COLO668 (cell line): ENCODE results near the gene MYL7.
"Not testable (repeated sequence)": the region's sequence is repeated elsewhere in the genome, so short reads cannot be mapped to it uniquely, and the experiment has no call there.

ENCODE experiments used
- DNase-seq: peaks from one replicate; lab custom pipeline; 2025; ENCODE audit not compliant: unreplicated experiment; lab: John Stamatoyannopoulos, UW

MYL7 gene, protein sequence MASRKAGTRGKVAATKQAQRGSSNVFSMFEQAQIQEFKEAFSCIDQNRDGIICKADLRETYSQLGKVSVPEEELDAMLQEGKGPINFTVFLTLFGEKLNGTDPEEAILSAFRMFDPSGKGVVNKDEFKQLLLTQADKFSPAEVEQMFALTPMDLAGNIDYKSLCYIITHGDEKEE

DNA sequence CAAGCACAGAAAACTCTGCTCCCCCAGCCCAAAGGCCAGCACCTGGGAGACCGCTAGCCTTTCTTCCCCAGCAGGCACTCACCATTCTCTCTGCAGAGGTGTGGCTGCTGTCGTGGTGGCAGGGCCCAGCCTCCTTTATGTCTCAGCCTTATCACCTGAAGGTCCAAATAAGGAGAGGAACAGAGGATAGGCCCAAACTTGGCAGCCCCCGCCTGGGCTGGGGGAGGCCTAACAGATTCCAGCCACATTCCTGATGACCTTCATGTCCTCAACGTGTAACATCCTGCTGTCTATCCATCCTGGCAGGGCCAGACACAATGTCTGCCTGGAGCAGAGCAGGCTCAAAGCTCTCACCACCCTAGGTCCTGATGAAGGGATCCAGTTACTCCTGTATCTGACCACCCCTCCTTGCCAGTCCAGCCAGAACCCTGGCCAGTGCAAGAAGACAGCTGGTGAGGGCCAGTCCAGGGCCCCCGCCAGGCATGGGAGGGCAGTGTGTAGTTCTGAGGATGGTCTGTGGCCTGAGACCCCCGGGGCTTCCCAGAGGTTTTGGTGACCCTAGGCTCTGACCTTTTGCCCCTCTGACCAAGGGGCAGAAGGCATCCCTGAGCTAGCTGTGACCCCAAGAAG lies at the start of gene MYL7:
TSS of gene MYL7 (minus strand) at position 112 of the 630 bp plus-strand sequence. CDS start at position 85, 27 bp downstream.
- DNase-seq: no peak

DNA sequence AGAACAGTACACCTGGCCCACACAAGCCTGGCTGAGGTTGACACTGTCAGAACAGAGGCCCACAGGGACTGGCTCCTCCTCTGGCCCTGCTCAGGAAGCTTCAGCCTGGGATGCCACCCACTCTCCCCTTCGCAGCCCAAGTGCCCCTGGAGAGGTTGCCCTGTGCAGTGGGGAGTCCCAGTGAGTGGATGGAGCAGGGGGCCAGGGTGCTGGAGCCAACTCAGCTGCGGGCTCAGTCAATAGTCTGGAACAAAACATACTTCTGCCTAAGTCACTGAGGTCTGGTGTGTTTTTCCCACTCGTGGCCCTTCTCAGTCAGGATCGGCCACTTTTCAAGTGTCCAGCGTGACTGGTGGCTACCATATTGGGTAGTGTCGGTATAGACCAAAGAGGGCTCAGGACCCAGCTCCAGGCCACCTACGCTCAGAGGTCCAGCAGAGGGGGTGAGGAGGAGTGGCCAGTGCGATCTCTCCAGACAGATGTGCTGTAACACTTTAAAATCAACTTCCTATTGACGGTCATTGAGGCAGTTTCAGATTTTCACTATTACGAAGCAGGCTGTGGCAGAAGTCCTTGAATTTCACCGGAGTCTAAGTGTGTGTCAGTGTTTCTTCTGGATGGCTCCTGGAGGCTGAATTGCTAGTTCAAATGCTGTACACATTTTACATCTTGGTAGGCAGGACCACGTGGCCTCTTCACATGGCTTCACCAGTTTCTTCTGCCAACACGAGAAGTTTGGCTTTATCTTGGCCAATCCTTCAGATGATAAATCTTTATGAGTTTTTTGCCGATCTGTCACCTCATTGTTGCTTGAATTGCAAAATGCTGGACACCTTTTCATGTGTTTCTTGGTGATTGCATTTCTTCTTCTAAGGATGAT lies 49.1 kb upstream of the MYL7 start:
- no peak for DNase-seq

DNA sequence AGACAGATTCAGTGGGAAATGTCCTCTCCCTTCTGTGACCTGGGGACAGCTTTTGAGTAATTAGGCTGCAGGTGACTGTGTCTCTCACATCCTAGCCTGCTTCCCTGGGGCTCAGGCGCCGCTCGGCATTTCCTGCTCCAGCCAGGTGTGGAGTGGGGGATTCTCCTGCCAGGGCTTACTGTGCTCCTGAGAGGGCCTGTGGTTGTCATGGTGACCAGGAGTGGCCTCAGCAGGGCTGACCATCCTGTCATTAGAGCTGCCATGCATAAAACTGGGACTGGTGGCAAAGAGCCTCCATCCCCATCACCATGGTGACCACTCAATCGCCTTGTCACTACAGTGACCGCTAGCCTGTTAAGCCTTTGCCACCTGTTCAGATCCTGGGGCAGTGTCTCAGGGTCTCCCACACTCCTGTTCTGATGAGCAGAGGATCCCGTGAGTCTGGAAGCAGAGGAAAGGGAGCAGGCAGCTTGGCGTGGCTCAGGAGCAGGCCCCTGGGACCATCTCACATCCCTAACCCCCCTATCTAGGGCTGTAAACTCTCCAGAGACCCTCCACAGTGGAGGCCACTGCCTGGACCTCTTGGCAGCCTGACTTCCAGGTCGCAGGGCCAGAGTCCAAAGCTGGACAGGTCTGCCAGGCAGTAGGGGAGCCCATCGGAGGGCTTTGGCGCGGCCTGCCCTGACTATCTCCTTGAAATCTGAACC lies 48.3 kb upstream of the MYL7 start, which contains the start of gene GCK:
TSS of gene GCK (minus strand) at position 154 of the 707 bp plus-strand sequence. CDS start 486 bp downstream, outside the sequence.
- peak; percentile 88 for DNase-seq

DNA sequence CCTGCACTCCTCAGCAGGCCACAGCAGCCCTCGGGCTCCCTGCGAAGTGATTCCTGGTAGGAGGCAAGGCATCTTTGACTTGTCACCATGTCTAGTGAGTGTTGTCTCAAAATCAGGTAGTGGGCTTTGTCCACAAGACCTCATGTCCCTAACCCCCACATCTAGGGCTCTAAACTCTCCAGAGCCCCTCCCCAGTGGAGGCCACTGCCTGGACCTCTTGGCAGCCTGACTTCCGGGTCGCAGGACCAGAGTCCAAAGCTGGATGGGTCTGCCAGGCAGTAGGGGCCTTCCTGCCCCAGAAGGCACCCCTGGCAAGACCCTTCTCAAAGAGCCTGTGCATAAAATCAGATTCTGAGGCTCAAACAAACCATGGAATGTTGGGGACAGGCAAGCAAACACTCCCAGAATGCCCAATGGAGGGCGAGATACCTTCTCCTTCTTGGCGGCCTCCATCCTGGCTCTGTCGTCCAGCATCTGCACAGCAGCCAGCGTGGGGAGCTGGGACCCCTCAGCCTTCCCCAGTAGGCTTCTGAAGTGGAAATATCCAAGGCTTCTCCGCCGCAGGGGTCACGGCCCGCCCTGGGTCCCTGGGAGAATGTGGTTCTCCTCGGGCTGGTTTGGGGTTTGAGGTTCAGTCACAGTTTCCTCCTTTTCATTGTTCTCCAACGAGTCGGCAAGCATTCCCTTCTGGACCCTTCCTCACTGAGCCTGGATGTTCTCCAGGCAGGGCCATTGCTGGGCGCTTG lies 47.5 kb upstream of the MYL7 start:
- DNase-seq: no peak

DNA sequence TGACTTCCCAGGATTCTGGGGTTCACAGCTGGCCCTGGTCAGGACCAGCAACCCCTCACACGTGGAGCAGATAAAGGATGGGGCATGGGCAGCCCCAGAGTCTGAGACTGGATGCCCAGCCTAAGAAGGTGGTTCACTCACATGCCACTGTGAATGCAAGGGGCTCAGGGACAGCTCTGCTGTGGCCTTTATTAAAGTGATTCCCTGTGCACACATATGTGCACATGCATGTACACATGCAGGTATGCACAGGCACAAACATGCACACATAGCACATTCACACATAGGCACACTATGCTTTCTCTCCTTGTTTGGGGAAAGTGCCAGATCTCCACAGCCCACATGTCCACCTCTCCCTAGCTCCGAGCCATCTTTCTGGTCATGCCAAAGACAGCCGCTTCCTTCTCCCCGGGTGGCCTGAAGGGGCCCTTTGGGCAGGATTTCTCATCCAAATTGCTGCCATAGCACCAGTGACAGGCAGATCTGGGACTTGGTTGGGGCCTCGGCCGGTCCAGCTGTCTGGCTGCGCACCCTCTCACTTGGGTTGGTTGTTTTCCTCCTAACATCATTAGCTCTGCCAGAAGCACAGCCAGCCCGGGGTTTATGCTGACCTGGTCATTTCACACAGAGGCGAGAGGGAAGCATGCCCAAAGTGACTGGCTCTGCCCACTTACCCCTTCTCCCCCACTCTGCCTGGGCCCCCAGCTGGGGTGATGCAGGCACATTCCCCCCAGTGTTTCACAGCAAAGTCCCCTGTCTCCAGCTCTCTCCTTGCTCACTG lies 46.7 kb upstream of the MYL7 start:
- DNase-seq: no peak

DNA sequence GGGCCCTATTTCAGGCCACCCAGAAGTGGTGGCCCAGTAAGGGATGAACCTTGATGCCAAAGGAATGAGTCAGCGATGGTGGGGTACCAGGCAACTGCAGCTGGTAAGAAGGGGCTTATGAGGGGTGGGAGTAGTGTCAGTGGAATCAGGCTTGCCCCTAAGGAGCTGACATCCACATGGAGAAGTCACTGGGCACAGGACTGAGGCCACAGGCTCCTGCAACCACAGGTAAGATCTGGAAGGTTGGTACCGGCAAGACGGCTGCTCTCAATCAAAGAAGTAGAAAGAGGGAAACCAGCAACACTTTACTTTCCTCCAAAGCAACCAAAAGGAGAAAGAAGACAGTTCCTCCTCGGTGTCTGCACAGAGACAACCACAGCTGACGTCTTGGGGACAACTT lies 45.6 kb upstream of the MYL7 start:
- no peak for DNase-seq

DNA sequence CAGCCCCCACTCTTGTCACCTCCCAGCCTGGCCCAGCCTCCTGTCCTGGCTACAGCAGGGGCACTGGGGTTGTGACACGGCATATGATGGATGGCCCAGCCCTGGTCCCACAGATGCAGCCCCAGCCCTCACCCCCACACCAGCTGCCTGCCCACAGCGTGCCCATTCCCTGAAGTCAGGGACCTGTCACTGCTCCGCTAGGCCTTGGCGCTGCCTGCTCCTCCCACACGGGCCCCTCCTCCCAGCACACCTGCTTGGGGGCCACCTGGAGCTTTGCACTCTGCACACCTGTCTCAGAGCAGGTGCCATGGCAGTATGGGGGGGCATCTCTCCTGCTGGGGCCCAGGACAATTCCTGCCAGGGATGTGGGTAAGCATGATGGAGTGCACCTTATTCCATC lies 44.6 kb upstream of the MYL7 start:
- peak; percentile 56 for DNase-seq

DNA sequence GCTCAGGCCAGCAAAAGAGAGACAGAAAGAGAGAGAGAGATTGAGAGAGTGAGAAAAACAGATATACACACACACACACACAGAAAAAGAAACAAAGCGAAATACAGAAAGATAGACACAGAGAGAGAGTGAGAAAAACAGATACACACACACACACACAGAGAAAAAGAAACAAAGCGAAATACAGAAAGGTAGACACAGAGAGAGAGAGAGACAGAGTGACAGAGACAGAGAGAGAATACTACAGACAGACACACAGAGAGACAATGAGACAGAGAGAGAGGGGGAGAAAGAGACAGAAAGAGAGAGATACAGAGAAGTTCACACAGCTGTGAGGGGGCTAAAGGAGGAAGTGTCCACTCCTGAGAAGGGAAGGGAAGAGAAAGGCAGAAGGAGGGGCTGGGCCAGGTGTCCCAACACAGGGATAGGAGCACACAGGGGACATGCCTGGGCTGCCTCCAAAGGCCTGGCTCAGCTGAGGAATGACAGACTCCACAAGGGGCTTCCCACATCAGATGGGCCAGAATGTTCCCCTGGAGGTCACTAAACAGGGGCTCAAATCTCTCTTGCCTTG lies 43.8 kb upstream of the MYL7 start:
- no peak for DNase-seq

DNA sequence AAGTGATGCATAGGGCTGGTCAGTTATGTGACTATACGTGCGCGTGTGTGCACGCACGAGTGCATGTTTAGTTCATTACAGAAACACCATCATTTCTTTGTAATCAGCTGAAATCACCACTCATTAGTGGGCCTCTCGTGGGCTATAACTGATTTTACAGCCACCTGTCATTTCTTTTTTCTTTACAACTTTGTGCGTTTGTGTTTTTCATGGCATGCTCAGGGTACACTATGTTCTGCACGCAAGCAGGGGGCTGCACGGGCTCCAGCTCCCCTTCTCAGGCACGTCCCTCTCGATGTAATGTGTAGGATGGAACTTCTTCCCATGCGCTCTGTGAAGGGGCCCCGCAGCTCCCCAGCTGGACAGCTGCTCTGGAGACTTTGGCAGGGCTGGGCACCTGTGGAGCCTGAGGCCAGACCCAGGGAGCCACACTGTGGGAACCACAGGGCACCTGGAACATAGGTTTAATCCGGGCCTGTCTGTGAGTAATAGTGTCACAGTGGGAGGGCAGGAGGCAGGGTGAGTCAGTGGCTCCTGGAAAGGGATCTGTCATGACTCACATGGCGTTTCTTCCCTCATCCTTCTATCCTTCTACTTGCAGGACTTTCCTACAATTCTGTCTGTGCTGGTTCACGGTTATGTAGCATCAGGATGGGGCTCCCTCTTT lies 43.2 kb upstream of the MYL7 start:
- peak; percentile 49 for DNase-seq

DNA sequence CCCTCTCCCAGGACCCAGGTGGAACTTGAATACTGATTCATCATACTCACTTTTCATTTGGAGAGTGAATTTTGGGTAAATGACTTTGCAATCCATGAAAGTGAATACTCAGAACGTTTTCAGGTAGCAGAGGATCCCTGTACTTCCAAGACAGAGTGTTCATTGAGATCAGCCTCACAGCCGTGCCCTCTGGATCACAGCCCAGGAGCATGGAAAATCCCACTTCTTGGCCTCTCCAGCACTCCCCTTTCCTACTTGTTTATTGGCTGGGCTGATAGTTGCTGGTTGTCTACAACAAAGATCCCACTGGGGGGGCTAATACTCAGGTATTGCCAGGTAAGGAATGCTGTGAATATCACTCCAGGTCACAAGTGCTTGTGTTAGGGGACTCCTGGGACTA lies 42.3 kb upstream of the MYL7 start:
- no peak for DNase-seq

DNA sequence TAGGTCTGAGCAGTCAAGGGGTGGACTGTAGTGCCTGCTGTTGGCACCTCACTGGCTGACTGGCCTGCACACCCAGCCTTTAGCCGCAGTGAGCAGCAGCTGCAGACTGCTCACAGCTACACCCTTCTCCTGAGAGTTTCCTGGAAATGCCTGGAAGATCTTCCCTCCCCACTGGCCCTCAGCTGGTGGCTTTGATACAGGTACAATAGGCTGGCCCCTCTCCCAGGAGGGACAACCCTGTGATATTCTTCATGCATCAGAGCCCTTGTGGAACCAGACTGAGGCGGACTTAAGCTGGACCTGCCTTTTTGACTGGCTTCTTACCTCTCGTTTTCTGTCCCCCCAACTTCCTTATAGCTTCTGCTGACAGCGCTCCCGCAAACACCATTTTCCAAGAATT lies 41.7 kb upstream of the MYL7 start:
- no peak for DNase-seq

DNA sequence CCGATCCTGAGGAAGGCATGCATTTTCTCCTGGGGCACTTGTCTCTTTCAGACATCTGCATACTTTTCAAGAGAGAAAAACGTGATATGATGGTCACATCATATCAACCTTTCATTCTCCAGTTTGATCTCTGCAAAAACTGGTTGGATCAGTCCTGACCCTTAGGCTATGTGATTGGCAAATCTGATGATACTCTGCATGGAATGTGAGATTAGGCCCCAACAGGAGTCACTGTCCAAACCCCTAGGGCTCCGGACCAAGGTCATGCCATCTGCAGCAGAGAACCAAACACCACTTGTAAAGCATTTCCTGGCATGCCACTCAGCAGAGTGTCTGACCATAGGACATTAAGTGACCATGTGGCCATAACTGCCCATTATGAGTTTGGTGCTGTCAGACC lies 39.5 kb upstream of the MYL7 start:
- no peak for DNase-seq

DNA sequence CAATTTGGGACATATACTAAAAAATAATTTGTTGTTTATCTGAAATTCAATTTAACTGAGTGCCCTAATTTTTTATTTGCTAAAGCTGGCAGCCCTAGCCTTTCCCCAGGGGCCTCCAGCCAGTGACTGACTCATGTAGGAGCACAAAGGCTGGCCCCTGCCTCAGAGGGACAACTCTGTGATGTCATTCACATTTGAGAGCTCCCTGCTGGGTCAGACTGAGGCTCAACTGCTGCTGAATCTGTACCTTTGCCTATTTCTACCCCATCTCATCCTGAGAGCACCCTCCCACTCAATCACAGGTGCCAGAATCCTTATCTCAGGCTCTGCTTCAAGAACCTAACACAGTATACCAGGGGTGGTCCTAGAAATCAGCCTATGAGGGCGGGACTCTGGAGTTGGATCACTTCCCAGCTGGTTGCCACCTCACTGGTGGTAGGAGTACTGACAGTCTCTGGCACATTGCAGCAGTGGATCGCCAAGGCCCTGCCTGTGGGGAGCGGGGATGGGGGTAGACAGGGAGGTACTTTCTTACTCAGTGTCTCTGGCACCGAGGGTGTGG lies 36.5 kb upstream of the MYL7 start:
- DNase-seq: no peak

DNA sequence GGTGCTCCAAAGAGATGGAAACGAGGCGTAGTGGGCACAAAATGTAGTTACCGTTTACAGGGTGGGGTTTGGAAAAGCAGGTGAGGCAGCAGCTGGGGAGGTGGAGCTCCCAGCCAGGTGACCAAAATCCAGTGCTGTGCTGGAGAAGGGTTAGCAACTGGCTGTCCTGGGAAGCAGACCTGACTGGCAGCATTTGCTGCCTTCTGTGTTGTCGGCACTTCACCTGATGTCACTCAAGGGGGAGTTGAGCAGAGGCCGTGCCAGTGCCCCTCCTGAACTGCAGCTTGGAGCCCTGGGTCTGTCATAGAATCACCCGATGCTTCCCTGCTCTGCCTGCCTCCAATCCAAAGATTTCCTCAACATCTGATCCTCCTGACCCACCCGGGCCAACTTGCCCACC lies 35.4 kb upstream of the MYL7 start:
- DNase-seq: no peak

DNA sequence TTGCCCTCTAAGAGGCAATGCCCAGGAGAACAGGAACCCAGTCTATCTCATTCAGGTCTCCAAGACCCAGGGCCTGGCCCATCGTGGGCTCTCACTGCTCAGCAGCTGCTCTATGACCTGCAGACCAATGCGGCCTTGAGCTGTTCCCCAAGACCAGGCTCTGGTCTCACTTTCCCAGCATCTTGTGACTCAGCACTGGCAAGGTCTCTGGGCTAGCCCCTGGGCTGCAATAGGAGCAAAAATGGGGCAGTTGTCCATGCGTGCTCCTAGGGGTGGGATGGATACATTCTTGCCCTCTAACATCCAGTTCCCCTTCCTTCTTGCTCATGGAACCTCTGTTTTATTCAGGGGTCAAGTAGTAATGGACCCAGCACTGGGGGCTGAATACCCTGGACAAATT lies 34.6 kb upstream of the MYL7 start:
- DNase-seq: no peak

DNA sequence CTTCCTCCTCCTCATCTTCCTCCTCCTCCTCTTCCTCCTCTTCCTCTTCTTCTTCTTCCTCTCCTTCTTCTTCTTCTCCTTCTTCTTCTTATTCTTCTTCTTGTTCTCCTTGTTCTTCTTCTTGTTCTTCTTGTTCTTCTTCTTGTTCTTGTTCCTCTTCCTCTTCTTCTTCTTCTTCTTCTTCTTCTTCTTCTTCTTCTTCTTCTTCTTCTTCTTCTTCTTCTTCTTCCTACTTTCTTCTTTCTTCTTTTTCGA lies 33.5 kb upstream of the MYL7 start:
- not testable (repeated sequence) for DNase-seq

DNA sequence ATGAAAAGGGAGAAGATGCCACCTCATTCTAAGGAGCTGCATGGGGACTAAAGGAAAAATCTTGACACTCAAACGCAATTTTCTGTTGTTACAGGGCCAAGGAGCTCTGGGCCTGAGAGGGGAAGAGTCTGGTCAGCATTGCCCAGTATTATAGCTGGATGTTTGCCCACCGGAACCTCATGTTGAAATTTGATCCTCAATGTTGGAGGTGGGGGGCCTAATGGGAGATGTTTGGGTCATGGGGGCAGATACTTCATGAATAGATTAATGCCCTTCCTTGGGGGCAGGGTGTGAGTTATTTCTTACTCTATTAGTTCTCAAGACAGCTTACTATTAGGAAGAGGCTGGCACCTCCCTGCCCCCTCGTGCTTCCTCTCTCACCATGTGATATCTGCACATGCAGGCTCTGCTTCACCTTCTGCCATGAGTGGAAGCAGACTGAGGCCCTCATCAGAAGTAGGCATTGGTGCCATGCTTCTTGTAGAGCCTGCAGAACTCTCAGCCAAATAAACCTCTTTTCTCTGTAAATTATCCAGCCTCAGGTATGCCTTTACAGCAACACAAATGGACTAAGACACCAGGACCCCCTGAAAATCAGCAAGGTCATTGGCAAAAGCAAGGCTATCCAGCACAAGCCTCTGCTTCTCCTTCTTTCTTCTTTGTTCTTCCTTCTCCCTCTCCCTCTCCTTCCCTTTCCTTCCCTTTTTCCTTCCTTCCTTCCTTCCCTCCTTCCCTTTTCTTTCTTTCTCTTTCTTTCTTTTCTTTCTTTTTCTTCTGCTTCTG lies 33.0 kb upstream of the MYL7 start:
- DNase-seq: no peak

DNA sequence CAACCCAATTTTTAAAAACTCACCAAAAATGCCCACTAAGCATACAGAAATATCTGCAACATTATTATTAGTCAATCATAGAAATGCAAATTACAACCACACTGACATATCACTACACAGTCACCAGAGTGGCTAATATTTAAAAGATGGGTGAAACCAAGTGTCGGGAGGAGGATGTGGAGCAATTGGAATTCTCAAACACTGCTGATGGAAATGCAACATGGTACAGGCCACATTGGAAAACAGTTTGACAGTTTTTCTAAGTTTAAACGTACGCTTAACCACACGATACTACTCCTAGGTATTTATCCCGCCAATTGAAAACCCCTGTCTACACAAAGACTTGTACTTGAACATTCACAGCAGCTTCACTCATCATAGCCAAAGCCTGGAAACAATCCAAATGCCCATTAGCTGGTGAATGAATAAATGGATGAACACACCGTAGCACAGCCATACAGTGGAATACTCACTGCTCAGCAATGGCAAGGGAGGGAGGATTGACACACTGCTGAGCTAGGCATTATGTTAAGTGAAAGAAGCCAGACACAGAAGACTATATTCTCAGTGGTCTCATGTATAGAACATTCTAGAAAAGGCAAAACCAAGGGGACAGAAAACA lies 31.8 kb upstream of the MYL7 start:
- DNase-seq: no peak
